Esophagus squamous epithelium (tissue), 5 donors: Measurements from ENCODE around the gene RPH3AL. TPM values are rescaled to one million over a fixed set of nuclear protein-coding genes. Genes with fewer than 3 reads are reported as not detected.
"Not testable (repeated sequence)": the region's sequence is repeated elsewhere in the genome, so short reads cannot be mapped to it uniquely, and the experiment has no call there.

Experiments
- DNase-seq: peaks from one replicate; lab custom pipeline; 2025; lab: John Stamatoyannopoulos, UW
- H3K27ac ChIP-seq, 4 donors: fragments of 200-600 bp; sonication (generic); one replicate each; pipeline ENCODE4 v1.5.1; 2016 to 2019; ENCODE audit warnings: mild to moderate bottlenecking in 1 of 4
- H3K27me3 ChIP-seq, 4 donors: fragments of 200-600 bp; sonication (generic); 1 replicate in 3 of 4; 2 replicates in 1 of 4; pipeline versions ENCODE4 v1.5.1 to v1.6.0; 2017 to 2021; ENCODE audit warnings: antibody characterized with exemption in 1 of 4
- H3K36me3 ChIP-seq, 3 donors: fragments of 200-600 bp; sonication (generic); one replicate each; pipeline ENCODE4 v1.5.1; 2016 to 2019
- H3K4me1 ChIP-seq, 3 donors: fragments of 200-600 bp; sonication (generic); one replicate each; pipeline ENCODE4 v1.5.1; 2017 to 2019
- H3K4me3 ChIP-seq, 4 donors: fragments of 200-600 bp; sonication (generic); 1 replicate in 3 of 4; 2 replicates in 1 of 4; pipeline ENCODE4 v1.5.1; 2016 to 2019; ENCODE audit warnings: mild to moderate bottlenecking in 2 of 4, moderate library complexity in 1 of 4
- H3K9me3 ChIP-seq, 3 donors: fragments of 200-600 bp; sonication (generic); one replicate each; pipeline ENCODE4 v1.5.1; 2016 to 2019
- CTCF ChIP-seq, 6 experiments: fragments of 450-650 bp in 4 of 6; fragments of 200-600 bp in 2 of 6; sonication (generic) in 2 of 6; IDR thresholded peaks; one replicate each; pipeline ENCODE4 v1.5.1; 2016 to 2019; ENCODE audit warnings: antibody characterized with exemption in 6 of 6, mild to moderate bottlenecking in 4 of 6, moderate library complexity in 4 of 6
- POLR2A ChIP-seq, 4 donors: fragments of 450-650 bp; IDR thresholded peaks; one replicate each; pipeline ENCODE4 v1.6.1; 2017; ENCODE audit warnings: antibody characterized with exemption in 4 of 4, mild to moderate bottlenecking in 4 of 4, moderate library complexity in 3 of 4
- WGBS, 2 donors: methylation state at CpG; one replicate each; pipeline ENCODE4 v1.1.5; 2018; 5-methylcytosine and 5-hydroxymethylcytosine counted together
- intact Hi-C: fragments of 100-400 bp; cut with DNase I; formaldehyde crosslinking; loops from one replicate; pipeline ENCODE4 v1.15.0; 2022
- total RNA-seq, 4 donors: library from RNA; depleted of rRNA; stranded (reverse); fragments of >200 nt; gene quantifications; one replicate each; pipeline ENCODE4 v1.1.0, GENCODE V29; 2016
- donor health status: DM: yes; HTN: yes; CAD: no.

Gene RPH3AL
- total RNA-seq, 4 donors from 2014 or later = 5.2 to 18.3 (median 7.5) TPM

DNA sequence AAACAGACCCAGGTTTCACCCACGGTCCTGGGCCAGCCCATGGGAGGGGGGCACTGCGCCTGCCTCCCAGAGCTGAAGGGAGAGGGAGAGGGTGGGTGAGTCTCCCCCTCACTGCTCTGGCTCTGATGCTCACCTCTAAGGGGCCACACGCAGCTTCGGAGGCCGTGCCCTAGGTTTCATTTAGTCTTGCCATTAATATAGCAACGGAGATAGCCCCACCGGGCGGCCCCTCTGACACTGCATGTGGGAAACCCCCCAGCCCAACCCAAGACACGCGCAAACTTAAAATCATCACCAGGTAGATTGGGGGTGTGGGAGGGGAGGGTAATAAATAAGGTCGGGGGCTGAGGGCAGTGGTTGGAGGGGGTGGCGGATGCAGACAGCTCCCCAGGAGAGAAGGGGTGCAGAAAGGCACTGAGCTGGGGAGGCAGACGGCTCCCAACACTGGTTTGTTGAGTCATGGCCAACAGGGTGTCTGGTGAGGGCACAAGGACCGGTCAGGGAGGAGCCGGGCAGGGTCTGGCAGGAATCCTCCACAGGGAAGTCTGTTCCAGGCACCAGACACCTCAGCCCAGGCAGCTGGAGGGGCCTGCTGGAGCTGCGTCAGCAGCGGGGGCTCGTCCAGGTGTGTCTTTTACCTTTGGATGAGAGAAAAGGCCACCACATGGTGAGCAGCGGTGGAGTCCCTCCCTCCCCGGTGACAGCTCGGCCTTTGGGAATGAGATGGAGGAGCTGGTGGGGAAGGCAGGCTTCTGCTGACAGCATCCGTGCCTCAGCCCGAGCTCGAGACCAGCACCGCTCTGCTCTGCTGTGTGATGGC, 139.1 kb downstream of the RPH3AL start:
- intact Hi-C loops = no loop called here
- Histone ChIP-seq H3K36me3 (peaks cover 0 to 13% (median 0%) of the 10 kb centered on the region in 3 donors), H3K27me3 (no peaks in the 10 kb centered on the region), H3K4me3 (no peak overlapping the region), H3K27ac (no peak overlapping the region), H3K4me1 (peaks cover 0 to 6% (median 0%) of the 10 kb centered on the region in 3 donors), H3K9me3 (no peaks in the 10 kb centered on the region)
- no peak for TF ChIP-seq CTCF (IDR thresholded peaks at IDR 0.05)
- TF ChIP-seq POLR2A (IDR thresholded peaks at IDR 0.05) = no peak
- 80 to 88% methylated on average over 8 to 12 of the region's 25 CpGs for WGBS, 2 donors
- no peak for DNase-seq

DNA sequence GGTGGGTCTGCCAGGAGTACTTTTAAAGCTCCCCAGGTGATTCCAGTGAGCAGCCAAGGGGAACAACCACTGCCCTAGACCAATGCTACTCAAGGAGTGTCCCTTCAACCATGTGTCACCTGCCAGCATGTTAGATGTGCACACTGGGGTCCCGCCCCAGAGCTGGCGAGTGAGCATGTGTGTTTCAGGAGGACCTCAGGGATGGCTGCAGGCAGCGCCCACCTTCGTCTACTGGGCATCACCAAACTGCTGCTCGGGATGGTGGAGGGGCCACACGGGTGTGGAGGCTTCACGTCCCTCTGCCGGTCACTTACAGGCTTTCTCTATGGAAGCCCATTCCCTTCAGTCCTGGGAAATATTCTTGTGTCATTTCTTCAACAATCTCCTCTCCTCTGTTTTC, 142.2 kb downstream of the RPH3AL start:
- peaks cover 0 to 17% (median 0%) of the 10 kb centered on the region in 3 donors for H3K4me1 ChIP-seq
- H3K36me3 ChIP-seq = peaks cover 0 to 13% (median 0%) of the 10 kb centered on the region in 3 donors
- 80 to 96% methylated on average over 7 to 8 of the region's 8 CpGs for WGBS, 2 donors
- peaks cover 0 to 4% (median 0%) of the 10 kb centered on the region in 4 donors for H3K27me3 ChIP-seq
- no peaks in the 10 kb centered on the region for H3K9me3 ChIP-seq
- DNase-seq = no peak
- H3K27ac ChIP-seq = no peak overlapping the region
- H3K4me3 ChIP-seq = no peak overlapping the region
- intact Hi-C loops = no loop called here
- TF ChIP-seq CTCF (IDR thresholded peaks at IDR 0.05) = no peak
- no peak for TF ChIP-seq POLR2A (IDR thresholded peaks at IDR 0.05)

- intact Hi-C loops = no loop called here
- Histone ChIP-seq H3K4me3 (no peak overlapping the region), H3K4me1 (peaks cover 0 to 23% (median 0%) of the 10 kb centered on the region in 3 donors), H3K27me3 (peaks cover 0 to 11% (median 0%) of the 10 kb centered on the region in 4 donors), H3K9me3 (no peaks in the 10 kb centered on the region), H3K36me3 (peaks cover 0 to 13% (median 0%) of the 10 kb centered on the region in 3 donors), H3K27ac (no peak overlapping the region)
- 75 to 78% methylated on average over 4 to 5 of the region's 8 CpGs for WGBS, 2 donors
- DNase-seq = no peak
- TF ChIP-seq POLR2A (IDR thresholded peaks at IDR 0.05) = no peak
- no peak for TF ChIP-seq CTCF (IDR thresholded peaks at IDR 0.05)
Observed at GRCh38 chr17:208429-208828, 144.2 kb downstream of the RPH3AL start.

GRCh38 chr17:207775-208174, 144.8 kb downstream of the RPH3AL start:
- Histone ChIP-seq H3K27me3 (peaks cover 0 to 11% (median 0%) of the 10 kb centered on the region in 4 donors), H3K4me3 (no peak overlapping the region), H3K36me3 (peaks cover 0 to 13% (median 0%) of the 10 kb centered on the region in 3 donors), H3K4me1 (peaks cover 0 to 23% (median 0%) of the 10 kb centered on the region in 3 donors), H3K27ac (no peak overlapping the region), H3K9me3 (no peaks in the 10 kb centered on the region)
- WGBS, 2 donors = 78 to 94% methylated on average over 5 to 7 of the region's 8 CpGs
- DNase-seq = no peak
- intact Hi-C loops = no loop called here
- TF ChIP-seq POLR2A (IDR thresholded peaks at IDR 0.05) (no peak), CTCF (IDR thresholded peaks at IDR 0.05) (no peak)

GRCh38 chr17:206941-207560, 145.6 kb downstream of the RPH3AL start:
- no peak for DNase-seq
- TF ChIP-seq POLR2A (IDR thresholded peaks at IDR 0.05) (no peak), CTCF (IDR thresholded peaks at IDR 0.05) (no peak)
- H3K4me3 ChIP-seq = no peak overlapping the region
- WGBS, 2 donors = 93 to 95% methylated on average over 17 to 33 of the region's 37 CpGs
- peaks cover 0 to 23% (median 0%) of the 10 kb centered on the region in 3 donors for H3K4me1 ChIP-seq
- peak overlapping the region in 1 of 4 donors; percentile 33 for H3K27ac ChIP-seq
- intact Hi-C loops = no loop called here
- H3K36me3 ChIP-seq = peaks cover 0 to 8% (median 0%) of the 10 kb centered on the region in 3 donors
- H3K27me3 ChIP-seq = peaks cover 0 to 11% (median 0%) of the 10 kb centered on the region in 4 donors
- H3K9me3 ChIP-seq = no peaks in the 10 kb centered on the region

DNA sequence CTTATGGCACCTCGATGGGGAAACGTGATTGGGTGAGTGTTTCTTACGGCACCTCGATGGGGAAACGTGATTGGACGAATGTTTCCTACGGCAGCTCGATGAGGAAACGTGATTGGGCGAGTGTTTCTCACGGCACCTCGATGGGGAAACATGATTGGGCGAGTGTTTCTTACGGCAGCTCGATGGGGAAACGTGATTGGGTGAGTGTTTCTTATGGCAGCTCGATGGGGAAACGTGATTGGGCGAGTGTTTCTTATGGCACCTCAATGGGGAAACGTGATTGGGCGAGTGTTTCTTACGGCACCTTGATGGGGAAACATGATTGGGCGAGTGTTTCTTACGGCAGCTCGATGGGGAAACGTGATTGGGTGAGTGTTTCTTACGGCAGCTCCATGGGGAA, 146.1 kb downstream of the RPH3AL start:
- Histone ChIP-seq H3K27me3 (peaks cover 0 to 11% (median 0%) of the 10 kb centered on the region in 4 donors), H3K4me1 (peaks cover 0 to 23% (median 0%) of the 10 kb centered on the region in 3 donors)
- H3K36me3 ChIP-seq, H3K4me3 ChIP-seq, DNase-seq, intact Hi-C loops, H3K9me3 ChIP-seq, H3K27ac ChIP-seq: not testable (repeated sequence)
- 87 to 90% methylated on average over 27 of the region's 27 CpGs for WGBS, 2 donors
